Measurements from ENCODE around the gene BCL7A. TPM values are rescaled to one million over a fixed set of nuclear protein-coding genes. Genes with fewer than 3 reads are reported as not detected.
A peak's percentile ranks its signal among the peaks of the same experiment; 100 is the strongest.

The BCL7A gene
- polyA plus RNA-seq, 2 donors = 1.0 to 2.1 TPM

DNA sequence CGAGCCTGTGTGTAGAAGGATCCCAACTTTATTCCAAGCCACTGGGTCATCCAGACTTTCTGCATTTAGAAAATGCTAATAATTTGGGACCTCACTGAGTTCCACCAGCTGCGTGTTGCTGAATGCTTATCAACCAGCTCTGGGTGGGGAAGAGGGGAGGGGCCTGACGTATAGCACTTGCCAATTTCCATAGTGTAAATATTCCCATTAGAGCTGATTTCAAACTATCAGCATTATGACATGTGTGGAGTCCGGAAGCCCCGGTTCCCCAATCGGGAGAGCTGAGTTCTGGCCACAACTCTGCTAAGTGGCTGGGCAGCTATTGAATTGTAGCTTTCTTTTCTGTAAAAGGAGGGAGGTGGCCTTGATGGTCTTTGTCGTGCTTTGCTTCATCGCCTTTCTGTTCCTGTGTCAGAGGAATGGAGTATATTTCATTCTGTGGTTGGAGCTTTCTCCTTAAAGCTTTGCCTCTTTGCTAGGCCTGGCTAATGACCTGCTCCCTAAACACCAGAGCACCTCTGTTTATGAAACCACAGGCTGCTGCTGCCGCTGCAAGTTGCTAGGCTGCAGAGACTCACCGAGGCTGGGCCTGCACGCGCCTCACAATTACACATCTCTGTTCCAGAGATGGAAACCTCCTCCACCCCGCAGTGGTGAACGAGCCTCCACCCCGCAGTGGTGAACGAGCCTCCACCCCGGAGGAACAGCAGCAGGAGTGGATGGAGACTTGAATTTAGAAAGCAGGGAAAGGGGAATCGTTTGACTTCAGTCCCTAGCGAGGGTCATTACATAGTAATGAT is 7.7 kb upstream of the BCL7A start:
- 81 to 85% methylated on average over 19 of the region's 19 CpGs for WGBS, 2 donors
- no peak overlapping the region for H3K27ac ChIP-seq (ENCODE audit: low read depth in 2 of 2, low read length in 1 of 2)
- no peaks in the 10 kb centered on the region for H3K36me3 ChIP-seq (ENCODE audit: control insufficient read depth in 2 of 2, insufficient read depth in 2 of 2, low read length in 1 of 2)
- no peaks in the 10 kb centered on the region for H3K4me1 ChIP-seq (ENCODE audit: control insufficient read depth in 2 of 2, insufficient read depth in 2 of 2, low read length in 1 of 2)
- no peaks in the 10 kb centered on the region for H3K27me3 ChIP-seq (ENCODE audit: control insufficient read depth in 1 of 2, insufficient read depth in 2 of 2, low read length in 2 of 2)
- peaks cover 0 to under 1% of the 10 kb centered on the region in 2 donors for H3K9me3 ChIP-seq (ENCODE audit: control insufficient read depth in 2 of 2, insufficient read depth in 1 of 2, low read depth in 1 of 2, low read length in 1 of 2)
- no peak overlapping the region for H3K4me3 ChIP-seq (ENCODE audit: low read depth in 1 of 2, low read length in 2 of 2)

DNA sequence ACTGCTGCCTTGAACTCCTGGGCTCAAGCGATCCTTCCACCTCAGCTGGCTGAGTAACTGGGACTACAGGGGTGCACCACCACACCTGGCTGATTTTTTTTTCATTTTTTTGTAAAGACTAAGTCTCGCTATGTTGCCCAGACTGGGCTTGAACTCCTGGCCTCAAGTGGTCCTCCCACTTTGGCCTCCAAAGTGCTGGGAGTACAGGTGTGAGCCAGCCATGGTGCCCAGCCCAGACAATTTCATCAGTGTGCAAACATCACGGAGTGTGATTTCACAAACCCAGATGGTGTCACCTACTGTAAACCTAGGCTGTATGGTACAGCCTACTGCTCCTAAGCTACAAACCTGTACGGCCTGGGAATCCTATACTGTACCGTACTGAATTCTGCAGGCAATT is 6.9 kb upstream of the BCL7A start:
- no peaks in the 10 kb centered on the region for H3K4me1 ChIP-seq (ENCODE audit: control insufficient read depth in 2 of 2, insufficient read depth in 2 of 2, low read length in 1 of 2)
- H3K27ac ChIP-seq (ENCODE audit: low read depth in 2 of 2, low read length in 1 of 2) = no peak overlapping the region
- peaks cover 0 to 3% of the 10 kb centered on the region in 2 donors for H3K9me3 ChIP-seq (ENCODE audit: control insufficient read depth in 2 of 2, insufficient read depth in 1 of 2, low read depth in 1 of 2, low read length in 1 of 2)
- no peaks in the 10 kb centered on the region for H3K27me3 ChIP-seq (ENCODE audit: control insufficient read depth in 1 of 2, insufficient read depth in 2 of 2, low read length in 2 of 2)
- 93 to 95% methylated on average over 5 of the region's 5 CpGs for WGBS, 2 donors
- H3K36me3 ChIP-seq (ENCODE audit: control insufficient read depth in 2 of 2, insufficient read depth in 2 of 2, low read length in 1 of 2) = no peaks in the 10 kb centered on the region
- H3K4me3 ChIP-seq (ENCODE audit: low read depth in 1 of 2, low read length in 2 of 2) = no peak overlapping the region

DNA sequence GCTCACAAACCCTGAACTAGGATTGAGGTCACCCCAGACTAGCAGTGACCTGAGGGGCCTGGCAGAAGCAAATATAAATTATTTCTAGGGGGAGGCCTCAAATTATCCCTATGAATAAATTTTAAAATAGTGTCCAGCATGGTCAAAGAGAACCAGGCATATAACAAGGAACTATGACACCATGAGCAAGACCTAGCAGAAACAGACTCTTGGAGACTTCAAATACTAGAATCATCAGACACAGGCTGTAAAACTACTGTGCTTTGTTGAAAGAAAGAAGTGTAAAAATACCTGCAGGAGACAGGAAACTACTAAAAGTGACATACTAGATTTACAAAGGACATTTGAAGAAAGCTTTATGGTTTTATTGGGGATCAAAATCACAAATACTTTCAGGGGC is 3.2 kb upstream of the BCL7A start:
- Histone ChIP-seq H3K27me3 (ENCODE audit: control insufficient read depth in 1 of 2, insufficient read depth in 2 of 2, low read length in 2 of 2) (no peaks in the 10 kb centered on the region), H3K36me3 (ENCODE audit: control insufficient read depth in 2 of 2, insufficient read depth in 2 of 2, low read length in 1 of 2) (no peaks in the 10 kb centered on the region), H3K4me1 (ENCODE audit: control insufficient read depth in 2 of 2, insufficient read depth in 2 of 2, low read length in 1 of 2) (no peaks in the 10 kb centered on the region), H3K9me3 (ENCODE audit: control insufficient read depth in 2 of 2, insufficient read depth in 1 of 2, low read depth in 1 of 2, low read length in 1 of 2) (peaks cover 0 to 3% of the 10 kb centered on the region in 2 donors), H3K27ac (ENCODE audit: low read depth in 2 of 2, low read length in 1 of 2) (no peak overlapping the region), H3K4me3 (ENCODE audit: low read depth in 1 of 2, low read length in 2 of 2) (no peak overlapping the region)

GRCh38 chr12:122018937-122019336 is 2.7 kb upstream of the BCL7A start:
- no peaks in the 10 kb centered on the region for H3K4me1 ChIP-seq (ENCODE audit: control insufficient read depth in 2 of 2, insufficient read depth in 2 of 2, low read length in 1 of 2)
- no peak overlapping the region for H3K27ac ChIP-seq (ENCODE audit: low read depth in 2 of 2, low read length in 1 of 2)
- 91 to 96% methylated on average over 4 of the region's 4 CpGs for WGBS, 2 donors
- H3K36me3 ChIP-seq (ENCODE audit: control insufficient read depth in 2 of 2, insufficient read depth in 2 of 2, low read length in 1 of 2) = no peaks in the 10 kb centered on the region
- H3K9me3 ChIP-seq (ENCODE audit: control insufficient read depth in 2 of 2, insufficient read depth in 1 of 2, low read depth in 1 of 2, low read length in 1 of 2) = peaks cover 0 to 3% of the 10 kb centered on the region in 2 donors
- H3K4me3 ChIP-seq (ENCODE audit: low read depth in 1 of 2, low read length in 2 of 2) = no peak overlapping the region
- H3K27me3 ChIP-seq (ENCODE audit: control insufficient read depth in 1 of 2, insufficient read depth in 2 of 2, low read length in 2 of 2) = no peaks in the 10 kb centered on the region

- no peaks in the 10 kb centered on the region for H3K4me1 ChIP-seq (ENCODE audit: control insufficient read depth in 2 of 2, insufficient read depth in 2 of 2, low read length in 1 of 2)
- H3K27ac ChIP-seq (ENCODE audit: low read depth in 2 of 2, low read length in 1 of 2) = no peak overlapping the region
- no peaks in the 10 kb centered on the region for H3K27me3 ChIP-seq (ENCODE audit: control insufficient read depth in 1 of 2, insufficient read depth in 2 of 2, low read length in 2 of 2)
- peaks cover 0 to 3% of the 10 kb centered on the region in 2 donors for H3K9me3 ChIP-seq (ENCODE audit: control insufficient read depth in 2 of 2, insufficient read depth in 1 of 2, low read depth in 1 of 2, low read length in 1 of 2)
- H3K4me3 ChIP-seq (ENCODE audit: low read depth in 1 of 2, low read length in 2 of 2) = peak overlapping the region in 1 of 2 donors; percentile 77
- WGBS, 2 donors = 44 to 46% methylated on average over 16 of the region's 16 CpGs
- no peaks in the 10 kb centered on the region for H3K36me3 ChIP-seq (ENCODE audit: control insufficient read depth in 2 of 2, insufficient read depth in 2 of 2, low read length in 1 of 2)
Observed at GRCh38 chr12:122020795-122021192, 890 bp upstream of the BCL7A start.

- Histone ChIP-seq H3K36me3 (ENCODE audit: control insufficient read depth in 2 of 2, insufficient read depth in 2 of 2, low read length in 1 of 2) (no peaks in the 10 kb centered on the region), H3K27ac (ENCODE audit: low read depth in 2 of 2, low read length in 1 of 2) (peak overlapping the region in 1 of 2 donors; percentile 27), H3K27me3 (ENCODE audit: control insufficient read depth in 1 of 2, insufficient read depth in 2 of 2, low read length in 2 of 2) (no peaks in the 10 kb centered on the region), H3K4me1 (ENCODE audit: control insufficient read depth in 2 of 2, insufficient read depth in 2 of 2, low read length in 1 of 2) (no peaks in the 10 kb centered on the region), H3K4me3 (ENCODE audit: low read depth in 1 of 2, low read length in 2 of 2) (peak overlapping the region; percentile 67 to 77), H3K9me3 (ENCODE audit: control insufficient read depth in 2 of 2, insufficient read depth in 1 of 2, low read depth in 1 of 2, low read length in 1 of 2) (peaks cover 0 to 3% of the 10 kb centered on the region in 2 donors)
- 1% methylated on average over 47 to 57 of the region's 57 CpGs for WGBS, 2 donors
Observed at GRCh38 chr12:122021193-122021821, 377 bp upstream of the BCL7A start.

DNA sequence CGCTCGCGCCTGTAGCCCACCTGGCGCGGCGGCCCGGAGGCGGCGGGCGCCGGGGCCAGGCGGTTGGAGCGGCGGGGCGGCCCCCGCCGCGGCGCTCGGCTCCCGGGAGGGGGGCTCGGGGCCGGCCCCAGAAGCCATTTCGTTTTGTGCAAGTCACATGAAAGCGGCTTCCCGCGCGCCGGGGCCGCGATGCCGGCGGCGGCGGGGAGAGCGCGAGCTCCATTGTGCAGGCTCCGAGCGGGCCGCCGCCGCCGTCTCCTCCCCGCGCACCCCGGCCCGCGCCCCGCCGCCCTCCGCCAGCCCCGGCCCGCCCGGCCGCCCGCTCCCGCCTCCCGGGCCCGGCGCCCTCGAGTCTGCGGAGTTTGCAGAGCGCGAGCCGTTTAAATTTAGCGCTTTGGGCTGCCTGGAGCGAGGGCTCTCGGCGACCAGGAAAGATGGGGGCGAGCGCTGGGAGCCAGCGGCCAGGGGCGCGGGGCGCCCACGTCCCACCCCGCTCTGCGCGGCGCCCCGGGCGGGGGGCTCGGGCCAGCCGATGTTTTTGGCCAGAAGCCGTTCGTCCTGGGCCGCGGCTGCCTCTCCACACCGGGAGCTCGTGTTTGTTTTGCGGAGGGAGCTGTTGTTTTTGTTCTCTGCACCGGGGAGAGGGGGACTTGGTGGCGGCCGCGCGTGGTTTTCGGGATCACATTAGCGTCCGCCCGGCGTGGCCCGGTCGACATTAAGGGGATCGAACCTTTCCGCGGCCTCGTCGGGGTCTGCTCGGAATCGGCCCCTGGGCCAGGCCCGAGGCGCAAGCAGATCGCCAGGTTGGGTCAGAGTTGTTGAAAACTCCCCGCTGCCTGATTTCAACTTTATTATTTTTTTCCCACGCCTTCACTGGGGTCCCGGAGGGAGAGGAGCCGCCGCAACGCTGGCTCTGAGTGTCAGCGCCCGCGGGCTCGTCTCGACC is 982 bp downstream of the BCL7A start:
- H3K27me3 ChIP-seq (ENCODE audit: control insufficient read depth in 1 of 2, insufficient read depth in 2 of 2, low read length in 2 of 2) = no peaks in the 10 kb centered on the region
- H3K36me3 ChIP-seq (ENCODE audit: control insufficient read depth in 2 of 2, insufficient read depth in 2 of 2, low read length in 1 of 2) = no peaks in the 10 kb centered on the region
- no peaks in the 10 kb centered on the region for H3K4me1 ChIP-seq (ENCODE audit: control insufficient read depth in 2 of 2, insufficient read depth in 2 of 2, low read length in 1 of 2)
- peak overlapping the region; percentile 67 to 77 for H3K4me3 ChIP-seq (ENCODE audit: low read depth in 1 of 2, low read length in 2 of 2)
- peak overlapping the region; percentile 20 to 70 for H3K27ac ChIP-seq (ENCODE audit: low read depth in 2 of 2, low read length in 1 of 2)
- H3K9me3 ChIP-seq (ENCODE audit: control insufficient read depth in 2 of 2, insufficient read depth in 1 of 2, low read depth in 1 of 2, low read length in 1 of 2) = peaks cover 0 to 3% of the 10 kb centered on the region in 2 donors
- WGBS, 2 donors = 0 to 1% methylated on average over 81 to 124 of the region's 124 CpGs

DNA sequence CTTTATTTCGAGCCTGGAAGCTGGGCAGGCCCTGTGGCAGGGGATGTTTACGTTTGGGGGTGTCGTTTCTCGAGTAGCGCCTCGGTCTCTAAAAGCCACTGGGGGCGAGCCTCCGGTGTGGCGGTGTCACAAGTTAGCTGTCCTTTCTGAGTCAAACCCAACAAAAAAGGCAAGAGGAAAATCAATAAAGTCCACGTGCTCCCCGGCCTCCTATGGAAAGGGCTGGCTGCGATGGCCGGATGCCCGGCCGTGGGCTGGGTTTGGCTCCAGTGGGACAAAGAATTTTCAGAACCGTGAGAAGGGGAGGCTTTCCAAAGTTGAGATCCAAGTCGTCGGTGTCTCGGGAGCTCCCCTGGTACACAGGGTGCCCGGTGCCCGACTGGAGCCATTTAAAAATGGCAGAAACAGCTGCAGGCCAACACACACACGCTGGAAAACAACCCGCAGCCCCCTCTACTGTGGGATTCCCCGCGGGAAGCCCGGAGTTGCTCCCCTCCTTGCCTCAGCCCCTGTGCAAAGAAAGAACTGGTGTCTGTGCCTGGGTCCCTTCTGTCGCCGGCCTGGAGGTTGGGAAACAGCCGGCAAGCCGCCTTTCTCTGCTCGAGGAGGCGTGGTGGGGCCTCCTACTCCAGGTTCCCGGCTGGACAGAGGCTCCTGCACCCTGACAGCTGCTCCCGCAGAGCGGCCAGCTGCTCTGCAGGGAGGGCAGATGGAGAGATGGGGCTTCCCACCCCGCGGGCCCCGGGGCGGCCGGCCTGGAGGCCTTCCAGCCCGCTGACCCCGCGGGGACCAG is 1.9 kb downstream of the BCL7A start:
- Histone ChIP-seq H3K27ac (ENCODE audit: low read depth in 2 of 2, low read length in 1 of 2) (peak overlapping the region; percentile 20 to 62), H3K4me1 (ENCODE audit: control insufficient read depth in 2 of 2, insufficient read depth in 2 of 2, low read length in 1 of 2) (peaks cover 0 to under 1% of the 10 kb centered on the region in 2 donors), H3K9me3 (ENCODE audit: control insufficient read depth in 2 of 2, insufficient read depth in 1 of 2, low read depth in 1 of 2, low read length in 1 of 2) (peaks cover 0 to 3% of the 10 kb centered on the region in 2 donors), H3K27me3 (ENCODE audit: control insufficient read depth in 1 of 2, insufficient read depth in 2 of 2, low read length in 2 of 2) (no peaks in the 10 kb centered on the region), H3K36me3 (ENCODE audit: control insufficient read depth in 2 of 2, insufficient read depth in 2 of 2, low read length in 1 of 2) (no peaks in the 10 kb centered on the region), H3K4me3 (ENCODE audit: low read depth in 1 of 2, low read length in 2 of 2) (peak overlapping the region; percentile 67 to 77)
- WGBS, 2 donors = 12% methylated on average over 38 to 43 of the region's 43 CpGs
